NCI-H748 (cell line): ENCODE results near the gene KDM5B.
"Not testable (repeated sequence)": the region's sequence is repeated elsewhere in the genome, so short reads cannot be mapped to it uniquely, and the experiment has no call there.

Source experiments
- DNase-seq: peaks from one replicate; lab custom pipeline; 2025; ENCODE audit not compliant: unreplicated experiment; lab: John Stamatoyannopoulos, UW

The KDM5B gene

GRCh38 chr1:202807926-202808757 is at the start of gene KDM5B:
Gene KDM5B (minus strand): TSS chr1:202808421. CDS start chr1:202808305, 116 bp downstream.
- DNase-seq = peak; percentile 82

GRCh38 chr1:202857136-202857610 is 49.0 kb upstream of the KDM5B start:
- no peak for DNase-seq

GRCh38 chr1:202856014-202856413 is 47.8 kb upstream of the KDM5B start:
- no peak for DNase-seq

GRCh38 chr1:202854787-202855186 is 46.6 kb upstream of the KDM5B start:
- DNase-seq = no peak

GRCh38 chr1:202852163-202852904 is 44.1 kb upstream of the KDM5B start:
- DNase-seq = no peak

GRCh38 chr1:202850593-202851362 is 42.6 kb upstream of the KDM5B start:
- DNase-seq = no peak

- DNase-seq = no peak
These were observed 39.9 kb upstream of the KDM5B start for GRCh38 chr1:202848191-202848542.

GRCh38 chr1:202844935-202845334 is 36.7 kb upstream of the KDM5B start:
- no peak for DNase-seq

- DNase-seq = no peak
These were observed 36.0 kb upstream of the KDM5B start for GRCh38 chr1:202844259-202844658.

GRCh38 chr1:202843081-202843480 is 34.9 kb upstream of the KDM5B start:
- no peak for DNase-seq

- DNase-seq = no peak
These were observed 29.6 kb upstream of the KDM5B start for GRCh38 chr1:202837746-202838262.

GRCh38 chr1:202836623-202837403 is 28.6 kb upstream of the KDM5B start:
- DNase-seq = no peak

- DNase-seq = no peak
These were observed 27.4 kb upstream of the KDM5B start for GRCh38 chr1:202835548-202836072.

GRCh38 chr1:202834771-202835547 is 26.7 kb upstream of the KDM5B start:
- no peak for DNase-seq

- DNase-seq = no peak
These were observed 23.7 kb upstream of the KDM5B start for GRCh38 chr1:202831906-202832305.

GRCh38 chr1:202829223-202829622 is 21.0 kb upstream of the KDM5B start:
- not testable (repeated sequence) for DNase-seq

GRCh38 chr1:202825748-202826147 is 17.5 kb upstream of the KDM5B start:
- no peak for DNase-seq

GRCh38 chr1:202821467-202821866 is 13.2 kb upstream of the KDM5B start:
- no peak for DNase-seq

GRCh38 chr1:202818819-202819218 is 10.6 kb upstream of the KDM5B start:
- DNase-seq = no peak
